HepG2 (cell line): ENCODE data around the gene WDR7. TPM values are rescaled to one million over a fixed set of nuclear protein-coding genes. Genes with fewer than 3 reads are reported as not detected.

ENCODE experiments used
- CCDC6 ChIP-seq: sonication (generic); formaldehyde crosslinking; IDR thresholded peaks from 2 replicates; pipeline ENCODE4 v1.8.1; 2022; ENCODE audit warnings: mild to moderate bottlenecking, missing genetic modification reagents, moderate library complexity
- MBD4 ChIP-seq: IDR thresholded peaks from 2 replicates; pipeline ENCODE4 v1.6.1; 2012; ENCODE audit warnings: low read length, inconsistent platforms, borderline replicate concordance
- NFYB ChIP-seq: sonication (generic); formaldehyde crosslinking; IDR thresholded peaks from 2 replicates; pipeline ENCODE4 v1.4.0; 2020; ENCODE audit warnings: missing genetic modification reagents
- NPAS2 ChIP-seq: sonication (generic); formaldehyde crosslinking; IDR thresholded peaks from 2 replicates; pipeline ENCODE4 v1.8.0; 2022; ENCODE audit warnings: mild to moderate bottlenecking, missing genetic modification reagents, borderline replicate concordance
- PHB2 ChIP-seq: fragments of 450-650 bp; IDR thresholded peaks from 2 replicates; pipeline ENCODE4 v1.6.1; 2018; ENCODE audit not compliant: partially characterized antibody
- PPARG ChIP-seq: conservative IDR thresholded peaks from 2 replicates; pipeline ENCODE4 v1.6.1; 2016; ENCODE audit warnings: missing biosample characterization, missing genetic modification reagents
- RAD51 ChIP-seq: fragments of 450-650 bp; IDR thresholded peaks from 2 replicates; pipeline ENCODE4 v1.6.1; 2016; ENCODE audit warnings: borderline replicate concordance
- SIX1 ChIP-seq: sonication (generic); formaldehyde crosslinking; IDR thresholded peaks from 2 replicates; pipeline ENCODE4 v1.4.0; 2020; ENCODE audit warnings: missing genetic modification reagents, borderline replicate concordance
- SMAD9 ChIP-seq: sonication (generic); formaldehyde crosslinking; IDR thresholded peaks from 2 replicates; pipeline ENCODE4 v1.5.1; 2020; ENCODE audit warnings: mild to moderate bottlenecking, missing genetic modification reagents
- TAF15 ChIP-seq: fragments of 200-400 bp; formaldehyde crosslinking; IDR thresholded peaks from one replicate; pipeline ENCODE4 v1.6.1; 2018; ENCODE audit warnings: mild to moderate bottlenecking, low read depth, low read length; ENCODE audit not compliant: poor library complexity, severe bottlenecking
- ZC3H13 ChIP-seq: sonication (generic); formaldehyde crosslinking; IDR thresholded peaks from 2 replicates; pipeline ENCODE4 v1.8.1; 2023; ENCODE audit warnings: mild to moderate bottlenecking, missing genetic modification reagents, moderate library complexity
- ZEB1 ChIP-seq: IDR thresholded peaks from 2 replicates; pipeline ENCODE4 v1.6.1; 2012; ENCODE audit warnings: mild to moderate bottlenecking, low read depth, inconsistent platforms; ENCODE audit not compliant: insufficient replicate concordance
- ZIK1 ChIP-seq: sonication (generic); formaldehyde crosslinking; IDR thresholded peaks from 2 replicates; pipeline ENCODE4 v1.5.0; 2020; ENCODE audit warnings: mild to moderate bottlenecking, low read depth, missing genetic modification reagents, borderline replicate concordance
- ZNF709 ChIP-seq: sonication (generic); formaldehyde crosslinking; IDR thresholded peaks from 2 replicates; pipeline ENCODE4 v1.5.0; 2020; ENCODE audit warnings: mild to moderate bottlenecking, missing genetic modification reagents
- ZNF775 ChIP-seq: sonication (generic); formaldehyde crosslinking; IDR thresholded peaks from 2 replicates; pipeline ENCODE4 v1.4.0; 2020; ENCODE audit warnings: missing genetic modification reagents, mild to moderate bottlenecking, moderate library complexity, borderline replicate concordance
- ZNF780A ChIP-seq: sonication (generic); formaldehyde crosslinking; IDR thresholded peaks from 2 replicates; pipeline ENCODE4 v1.8.0; 2022; ENCODE audit warnings: mild to moderate bottlenecking, missing genetic modification reagents, moderate library complexity
- polyA plus RNA-seq, 8 experiments: library from polyadenylated mRNA; depleted of rRNA in 3 of 8; stranded (reverse) in 7 of 8; unstranded in 1 of 8; fragments of >200 nt; fragmentation: Illumina TruSeq in 4 of 8; extraction: Trizol in 4 of 8; gene quantifications; 2 replicates each; pipeline versions ENCODE4 v1.2.1 to v1.2.3, GENCODE V29; 2011 to 2016; ENCODE audit warnings: low read depth in 4 of 8, missing spikeins in 1 of 8, mixed read lengths in 1 of 8; ENCODE audit not compliant: insufficient read depth in 1 of 8
- total RNA-seq, 5 experiments: library from RNA; depleted of rRNA; stranded (reverse); fragments of >200 nt; fragmentation: Illumina TruSeq; extraction: Trizol; gene quantifications; 2 replicates each; pipeline ENCODE4 v1.2.3, GENCODE V29; 2016; ENCODE audit warnings: low read depth in 1 of 5
- TF ChIP-seq, protein P1 (sequence below): sonication (generic); formaldehyde crosslinking; IDR thresholded peaks from 2 replicates; pipeline ENCODE4 v1.5.0; 2020; ENCODE audit warnings: mild to moderate bottlenecking, missing genetic modification reagents, borderline replicate concordance
- TF ChIP-seq, protein P2 (sequence below): IDR thresholded peaks from 2 replicates; pipeline ENCODE4 v1.6.1; 2016
- TF ChIP-seq, protein P3 (sequence below): sonication (generic); formaldehyde crosslinking; IDR thresholded peaks from 2 replicates; pipeline ENCODE4 v1.4.0; 2020; ENCODE audit warnings: low read depth, mild to moderate bottlenecking, missing genetic modification reagents
- TF ChIP-seq, protein P4 (sequence below): sonication (generic); formaldehyde crosslinking; IDR thresholded peaks from 2 replicates; pipeline ENCODE4 v1.4.0; 2020; ENCODE audit warnings: missing genetic modification reagents
- TF ChIP-seq, protein P5 (sequence below), 2 experiments: sonication (generic) in 1 of 2; formaldehyde crosslinking in 1 of 2; IDR thresholded peaks; 2 replicates each; pipeline versions ENCODE4 v1.4.0 to v1.6.1; 2018 to 2020; ENCODE audit warnings: missing genetic modification reagents in 2 of 2, borderline replicate concordance in 1 of 2, low read depth in 1 of 2, mild to moderate bottlenecking in 1 of 2, missing biosample characterization in 1 of 2

Gene WDR7
- total and polyA plus RNA-seq, 2 of the 13 experiments (the other 11 are each of a cell fraction or from before 2014, with no cell fraction given), result 2.0 to 7.8 TPM

DNA sequence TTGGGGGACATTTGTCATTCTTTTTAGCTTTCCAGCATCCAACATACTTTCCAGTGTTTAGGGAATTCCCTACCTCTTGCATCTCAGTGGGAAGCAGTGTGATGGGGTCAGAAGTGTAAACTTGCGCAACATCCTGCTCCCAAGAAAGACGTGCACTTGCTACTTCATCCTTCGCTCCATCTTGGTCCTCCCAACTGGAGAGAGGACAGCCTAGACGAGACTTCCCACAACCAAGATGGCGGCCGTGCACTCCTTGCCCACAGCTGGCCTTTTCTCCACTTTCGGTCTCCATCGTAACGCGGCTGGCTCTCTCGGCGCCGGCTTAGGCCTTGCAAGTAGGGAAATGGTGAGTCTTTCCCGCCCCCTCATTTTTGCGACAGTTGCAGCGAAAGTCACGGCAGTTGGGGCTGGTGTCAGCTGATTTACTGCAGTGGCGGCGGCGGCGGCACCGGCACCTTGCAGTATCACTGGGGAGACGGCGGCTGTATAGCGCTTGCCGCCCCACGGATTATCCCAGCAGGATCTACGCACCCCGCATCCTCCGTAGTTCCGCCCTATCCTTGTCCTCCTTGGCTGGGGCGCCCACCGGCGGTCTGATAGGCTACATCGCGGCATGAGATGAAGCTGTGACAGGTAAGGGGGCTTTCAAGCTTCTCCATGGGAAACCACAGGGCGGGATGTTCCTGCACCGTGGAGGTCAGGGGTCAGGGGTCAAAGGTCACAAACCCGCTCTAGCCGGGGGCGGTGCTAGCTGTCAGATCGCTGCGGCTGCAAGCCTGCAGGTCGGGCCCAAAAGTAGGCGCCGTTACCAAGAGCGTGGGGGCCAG is at the start of gene WDR7 (continued):
- TF ChIP-seq, protein P1, sequence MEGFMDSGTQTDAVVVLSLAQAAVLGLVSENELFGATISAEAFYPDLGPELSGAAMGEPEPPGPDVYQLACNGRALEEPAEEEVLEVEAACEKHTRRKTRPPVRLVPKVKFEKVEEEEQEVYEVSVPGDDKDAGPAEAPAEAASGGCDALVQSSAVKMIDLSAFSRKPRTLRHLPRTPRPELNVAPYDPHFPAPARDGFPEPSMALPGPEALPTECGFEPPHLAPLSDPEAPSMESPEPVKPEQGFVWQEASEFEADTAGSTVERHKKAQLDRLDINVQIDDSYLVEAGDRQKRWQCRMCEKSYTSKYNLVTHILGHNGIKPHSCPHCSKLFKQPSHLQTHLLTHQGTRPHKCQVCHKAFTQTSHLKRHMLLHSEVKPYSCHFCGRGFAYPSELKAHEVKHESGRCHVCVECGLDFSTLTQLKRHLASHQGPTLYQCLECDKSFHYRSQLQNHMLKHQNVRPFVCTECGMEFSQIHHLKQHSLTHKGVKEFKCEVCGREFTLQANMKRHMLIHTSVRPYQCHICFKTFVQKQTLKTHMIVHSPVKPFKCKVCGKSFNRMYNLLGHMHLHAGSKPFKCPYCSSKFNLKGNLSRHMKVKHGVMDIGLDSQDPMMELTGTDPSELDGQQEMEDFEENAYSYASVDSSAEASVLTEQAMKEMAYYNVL, result no peak
- TF ChIP-seq NPAS2 (CRISPR knock-in tag) (no peak), ZNF709 (CRISPR knock-in tag) (peak; percentile 23; the same call in 1 of the 2 replicates), ZNF775 (no peak), ZIK1 (peak; percentile 51; the same call in 1 of the 2 replicates), TAF15 (no peak), SIX1 (CRISPR knock-in tag) (no peak; the same call in 1 of the 2 replicates), ZNF780A (CRISPR knock-in tag) (peak; percentile 64; the same call in 1 of the 2 replicates), ZC3H13 (peak; percentile 78; the same call in 1 of the 2 replicates), PPARG (CRISPR knock-in tag) (peak; percentile 39; the same call in 1 of the 2 replicates), RAD51 (no peak), CCDC6 (CRISPR knock-in tag) (peak; percentile 73; the same call in 1 of the 2 replicates), SMAD9 (CRISPR knock-in tag) (no peak), PHB2 (no peak), NFYB (CRISPR knock-in tag) (peak; percentile 43; the same call in 1 of the 2 replicates), MBD4 (no peak), ZEB1 (no peak)
- TF ChIP-seq, protein P2, sequence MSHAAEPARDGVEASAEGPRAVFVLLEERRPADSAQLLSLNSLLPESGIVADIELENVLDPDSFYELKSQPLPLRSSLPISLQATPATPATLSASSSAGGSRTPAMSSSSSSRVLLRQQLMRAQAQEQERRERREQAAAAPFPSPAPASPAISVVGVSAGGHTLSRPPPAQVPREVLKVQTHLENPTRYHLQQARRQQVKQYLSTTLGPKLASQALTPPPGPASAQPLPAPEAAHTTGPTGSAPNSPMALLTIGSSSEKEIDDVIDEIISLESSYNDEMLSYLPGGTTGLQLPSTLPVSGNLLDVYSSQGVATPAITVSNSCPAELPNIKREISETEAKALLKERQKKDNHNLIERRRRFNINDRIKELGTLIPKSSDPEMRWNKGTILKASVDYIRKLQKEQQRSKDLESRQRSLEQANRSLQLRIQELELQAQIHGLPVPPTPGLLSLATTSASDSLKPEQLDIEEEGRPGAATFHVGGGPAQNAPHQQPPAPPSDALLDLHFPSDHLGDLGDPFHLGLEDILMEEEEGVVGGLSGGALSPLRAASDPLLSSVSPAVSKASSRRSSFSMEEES (CRISPR knock-in tag), result peak; percentile 72
- TF ChIP-seq, protein P3, sequence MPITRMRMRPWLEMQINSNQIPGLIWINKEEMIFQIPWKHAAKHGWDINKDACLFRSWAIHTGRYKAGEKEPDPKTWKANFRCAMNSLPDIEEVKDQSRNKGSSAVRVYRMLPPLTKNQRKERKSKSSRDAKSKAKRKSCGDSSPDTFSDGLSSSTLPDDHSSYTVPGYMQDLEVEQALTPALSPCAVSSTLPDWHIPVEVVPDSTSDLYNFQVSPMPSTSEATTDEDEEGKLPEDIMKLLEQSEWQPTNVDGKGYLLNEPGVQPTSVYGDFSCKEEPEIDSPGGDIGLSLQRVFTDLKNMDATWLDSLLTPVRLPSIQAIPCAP, result peak; percentile 84; the same call in 1 of the 2 replicates
- TF ChIP-seq, protein P4, sequence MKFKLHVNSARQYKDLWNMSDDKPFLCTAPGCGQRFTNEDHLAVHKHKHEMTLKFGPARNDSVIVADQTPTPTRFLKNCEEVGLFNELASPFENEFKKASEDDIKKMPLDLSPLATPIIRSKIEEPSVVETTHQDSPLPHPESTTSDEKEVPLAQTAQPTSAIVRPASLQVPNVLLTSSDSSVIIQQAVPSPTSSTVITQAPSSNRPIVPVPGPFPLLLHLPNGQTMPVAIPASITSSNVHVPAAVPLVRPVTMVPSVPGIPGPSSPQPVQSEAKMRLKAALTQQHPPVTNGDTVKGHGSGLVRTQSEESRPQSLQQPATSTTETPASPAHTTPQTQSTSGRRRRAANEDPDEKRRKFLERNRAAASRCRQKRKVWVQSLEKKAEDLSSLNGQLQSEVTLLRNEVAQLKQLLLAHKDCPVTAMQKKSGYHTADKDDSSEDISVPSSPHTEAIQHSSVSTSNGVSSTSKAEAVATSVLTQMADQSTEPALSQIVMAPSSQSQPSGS (CRISPR knock-in tag), result peak; percentile 74
- TF ChIP-seq, protein P5, sequence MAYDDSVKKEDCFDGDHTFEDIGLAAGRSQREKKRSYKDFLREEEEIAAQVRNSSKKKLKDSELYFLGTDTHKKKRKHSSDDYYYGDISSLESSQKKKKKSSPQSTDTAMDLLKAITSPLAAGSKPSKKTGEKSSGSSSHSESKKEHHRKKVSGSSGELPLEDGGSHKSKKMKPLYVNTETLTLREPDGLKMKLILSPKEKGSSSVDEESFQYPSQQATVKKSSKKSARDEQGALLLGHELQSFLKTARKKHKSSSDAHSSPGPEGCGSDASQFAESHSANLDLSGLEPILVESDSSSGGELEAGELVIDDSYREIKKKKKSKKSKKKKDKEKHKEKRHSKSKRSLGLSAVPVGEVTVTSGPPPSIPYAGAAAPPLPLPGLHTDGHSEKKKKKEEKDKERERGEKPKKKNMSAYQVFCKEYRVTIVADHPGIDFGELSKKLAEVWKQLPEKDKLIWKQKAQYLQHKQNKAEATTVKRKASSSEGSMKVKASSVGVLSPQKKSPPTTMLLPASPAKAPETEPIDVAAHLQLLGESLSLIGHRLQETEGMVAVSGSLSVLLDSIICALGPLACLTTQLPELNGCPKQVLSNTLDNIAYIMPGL (CRISPR knock-in tag; IDR thresholded peaks at IDR 0.05; ENCODE audit: borderline replicate concordance in 1 of 2, low read depth in 1 of 2), result peak; percentile 72 to 85; a peak in 3 of 4 replicates
